Right lobe of liver (tissue), 4 donors: ENCODE measurements around the gene PGA3.

Experiments
- POLR2A ChIP-seq: fragments of 450-650 bp; IDR thresholded peaks from one replicate; pipeline ENCODE4 v1.6.1; 2017; ENCODE audit warnings: antibody characterized with exemption, mild to moderate bottlenecking
- TF ChIP-seq, protein P1 (sequence below), 4 donors: fragments of 200-600 bp in 3 of 4; fragments of 450-650 bp in 1 of 4; IDR thresholded peaks; one replicate each; pipeline versions ENCODE4 v1.5.1 to v1.8.0; 2016 to 2022; ENCODE audit warnings: antibody characterized with exemption in 4 of 4, mild to moderate bottlenecking in 2 of 4
- donor health status: DM: no; HTN: no; CAD: no.
- donor health status: DM: no; HTN: no; CAD: no.
- donor health status: DM: no; HTN: yes; CAD: no.

- TF ChIP-seq, protein P1, sequence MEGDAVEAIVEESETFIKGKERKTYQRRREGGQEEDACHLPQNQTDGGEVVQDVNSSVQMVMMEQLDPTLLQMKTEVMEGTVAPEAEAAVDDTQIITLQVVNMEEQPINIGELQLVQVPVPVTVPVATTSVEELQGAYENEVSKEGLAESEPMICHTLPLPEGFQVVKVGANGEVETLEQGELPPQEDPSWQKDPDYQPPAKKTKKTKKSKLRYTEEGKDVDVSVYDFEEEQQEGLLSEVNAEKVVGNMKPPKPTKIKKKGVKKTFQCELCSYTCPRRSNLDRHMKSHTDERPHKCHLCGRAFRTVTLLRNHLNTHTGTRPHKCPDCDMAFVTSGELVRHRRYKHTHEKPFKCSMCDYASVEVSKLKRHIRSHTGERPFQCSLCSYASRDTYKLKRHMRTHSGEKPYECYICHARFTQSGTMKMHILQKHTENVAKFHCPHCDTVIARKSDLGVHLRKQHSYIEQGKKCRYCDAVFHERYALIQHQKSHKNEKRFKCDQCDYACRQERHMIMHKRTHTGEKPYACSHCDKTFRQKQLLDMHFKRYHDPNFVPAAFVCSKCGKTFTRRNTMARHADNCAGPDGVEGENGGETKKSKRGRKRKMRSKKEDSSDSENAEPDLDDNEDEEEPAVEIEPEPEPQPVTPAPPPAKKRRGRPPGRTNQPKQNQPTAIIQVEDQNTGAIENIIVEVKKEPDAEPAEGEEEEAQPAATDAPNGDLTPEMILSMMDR (IDR thresholded peaks at IDR 0.05) = no peak
- TF ChIP-seq POLR2A = no peak
Measured at GRCh38 chr11:61154528-61154927, 48.8 kb upstream of the PGA3 start.
